K562 (cell line): ENCODE data around the gene SLC16A5. TPM values are rescaled to one million over a fixed set of nuclear protein-coding genes. Genes with fewer than 3 reads are reported as not detected.

Experiments used
- ATAC-seq: fragments of 200-7000 bp; cut with Tn5 transposase; 3 replicates; pipeline ENCODE4 v1.9.1; 2020; ENCODE audit warnings: moderate library complexity
- BruUV-seq: library from RNA; stranded (reverse); fragments of 400-500 nt; replicated peaks from 2 replicates; lab custom pipeline; 2021; lab: Mats Ljungman, UMichigan
- CTCF ChIA-PET: fragments of 300-600 bp; formaldehyde crosslinking; extraction: SDS; loops from one replicate; lab custom pipeline; 2021; ENCODE audit warnings: low intra/inter-chr PET ratio; lab: Yijun Ruan, JAX
- POLR2A ChIA-PET: fragments of 300-600, 350-650 bp; sonication (Branson Sonifier 250); formaldehyde crosslinking; extraction: SDS; loops from one replicate; lab custom pipeline; 2021; ENCODE audit warnings: antibody characterized with exemption, inconsistent platforms; lab: Yijun Ruan, JAX
- DNase-seq, 4 experiments: peaks; one replicate each; pipeline versions ENCODE4 v3.0.0 to v3.0.0-alpha.2; 2011 to 2018; ENCODE audit warnings: low spot score in 3 of 4, mixed read lengths in 3 of 4; ENCODE audit errors: extremely low read depth in 1 of 4
- FAIRE-seq: peaks from 2 replicates; lab custom pipeline; 2011; peaks lifted over from hg19 to GRCh38; lab: Jason Lieb, UNC
- H2AFZ ChIP-seq: 2 replicates; pipeline ENCODE4 v1.6.0; 2011; ENCODE audit warnings: low read depth, low read length, control low read depth, inconsistent platforms
- H3K27ac ChIP-seq: fragments of 200-600 bp; 3 replicates; pipeline ENCODE4 v1.8.0; 2011; ENCODE audit warnings: low read depth, mild to moderate bottlenecking, control low read depth, inconsistent platforms, low read length, moderate library complexity, mixed read lengths; ENCODE audit errors: extremely low read depth
- H3K27me3 ChIP-seq, 2 experiments: fragments of 300-600 bp in 1 of 2; 2 replicates in 1 of 2; 3 replicates in 1 of 2; pipeline versions ENCODE4 v1.6.0 to v1.8.0; 2011; ENCODE audit warnings: inconsistent platforms in 2 of 2, low read length in 2 of 2, mild to moderate bottlenecking in 1 of 2, mixed read lengths in 1 of 2, moderate library complexity in 1 of 2; ENCODE audit not compliant: control insufficient read depth in 2 of 2, insufficient read depth in 2 of 2
- H3K36me3 ChIP-seq: fragments of 300-600 bp; 3 replicates; pipeline ENCODE4 v1.8.0; 2011; ENCODE audit warnings: mild to moderate bottlenecking, low read length, inconsistent platforms; ENCODE audit not compliant: control insufficient read depth, insufficient read depth
- H3K4me1 ChIP-seq, 2 experiments: fragments of 200-600 bp in 1 of 2; replicated peaks in 1 of 2; 2 replicates in 1 of 2; 3 replicates in 1 of 2; pipeline versions ENCODE4 v1.5.1 to v1.8.0; 2011; ENCODE audit warnings: inconsistent platforms in 2 of 2, low read length in 2 of 2, mild to moderate bottlenecking in 1 of 2, mixed read lengths in 1 of 2, moderate library complexity in 1 of 2; ENCODE audit not compliant: control insufficient read depth in 2 of 2, insufficient read depth in 2 of 2
- H3K4me2 ChIP-seq: 2 replicates; pipeline ENCODE4 v1.6.1; 2011; ENCODE audit warnings: low read length, control low read depth, inconsistent platforms, mixed read lengths; ENCODE audit not compliant: insufficient read depth
- H3K4me3 ChIP-seq: fragments of 200-600 bp; sonication (generic), shearing (Covaris generic); 2 replicates; pipeline ENCODE4 v1.5.1; 2016; ENCODE audit warnings: control low read depth, inconsistent platforms
- H3K79me2 ChIP-seq: fragments of 200-600 bp; 3 replicates; pipeline ENCODE4 v1.8.0; 2011; ENCODE audit warnings: low read length, inconsistent platforms; ENCODE audit not compliant: control insufficient read depth, insufficient read depth
- H3K9ac ChIP-seq, 2 experiments: 2 replicates each; pipeline versions ENCODE4 v1.6.0 to v1.6.1; 2011; ENCODE audit warnings: low read depth in 2 of 2, low read length in 2 of 2, control low read depth in 1 of 2, inconsistent platforms in 1 of 2, mild to moderate bottlenecking in 1 of 2, mixed read lengths in 1 of 2; ENCODE audit not compliant: insufficient read depth in 1 of 2
- H3K9me1 ChIP-seq: one replicate; pipeline ENCODE4 v1.6.0; 2011; ENCODE audit warnings: inconsistent platforms, mild to moderate bottlenecking, low read length, moderate library complexity; ENCODE audit not compliant: control insufficient read depth, insufficient read depth
- H3K9me3 ChIP-seq: replicated peaks from 2 replicates; pipeline ENCODE4 v1.5.1; 2011; ENCODE audit warnings: low read depth, low read length, inconsistent platforms; ENCODE audit not compliant: control insufficient read depth, insufficient read depth
- H4K20me1 ChIP-seq: replicated peaks from 2 replicates; pipeline ENCODE4 v1.6.1; 2011; ENCODE audit warnings: low read length, inconsistent platforms, mixed read lengths; ENCODE audit not compliant: control insufficient read depth, insufficient read depth
- HINFP ChIP-seq: fragments of 450-650 bp; conservative IDR thresholded peaks from 2 replicates; pipeline ENCODE4 v1.6.1; 2016; ENCODE audit warnings: missing genetic modification characterization, low read depth, mild to moderate bottlenecking, control low read depth, missing compliant biosample characterization
- IRF1 ChIP-seq: sonication (generic); formaldehyde crosslinking; IDR thresholded peaks from 2 replicates; pipeline ENCODE4 v1.8.0; 2022; ENCODE audit warnings: missing genetic modification reagents, mild to moderate bottlenecking, borderline replicate concordance
- SP2 ChIP-seq: IDR thresholded peaks from 2 replicates; pipeline ENCODE4 v1.6.1; 2011; ENCODE audit warnings: mild to moderate bottlenecking, low read depth, low read length, moderate library complexity; ENCODE audit not compliant: poor library complexity, severe bottlenecking; ENCODE audit errors: extremely low read depth
- ZNF407 ChIP-seq: fragments of 450-650 bp; IDR thresholded peaks from 2 replicates; pipeline ENCODE4 v1.6.1; 2016; ENCODE audit warnings: low read depth
- ZNF507 ChIP-seq: conservative IDR thresholded peaks from 2 replicates; pipeline ENCODE4 v1.6.1; 2017; ENCODE audit warnings: missing genetic modification characterization, missing compliant biosample characterization
- ZNF668 ChIP-seq: fragments of 250-450 bp; sonication (Bioruptor Pico); IDR thresholded peaks from 2 replicates; pipeline ENCODE4 v1.8.0; 2022; ENCODE audit warnings: mild to moderate bottlenecking, inconsistent platforms
- WGBS: fragments of 100-300 bp; shearing (Covaris generic); methylation state at CpG from one replicate; pipeline ENCODE4 v1.1.6; 2016; ENCODE audit warnings: low coverage, mixed read lengths; ENCODE audit not compliant: insufficient coverage; ENCODE audit errors: missing lambda C conversion rate; 5-methylcytosine and 5-hydroxymethylcytosine counted together
- in situ Hi-C: fragments of 300-500 bp; cut with MboI; formaldehyde crosslinking; loops from 4 replicates; pipeline ENCODE4 v1.15.0; 2018; ENCODE audit warnings: inconsistent platforms, mixed read lengths
- intact Hi-C: fragments of 100-400 bp; cut with micrococcal nuclease; formaldehyde crosslinking; loops from 2 replicates; pipeline ENCODE4 v1.14.2; 2022
- polyA plus RNA-seq, 8 experiments: library from polyadenylated mRNA; depleted of rRNA in 4 of 8; stranded (reverse) in 5 of 8; unstranded in 3 of 8; fragments of >200 nt; fragmentation: Nextera tagmentation in 2 of 8; fragmentation: Illumina TruSeq in 1 of 8; extraction: Ambion mirVana in 2 of 8; extraction: Trizol in 1 of 8; gene quantifications; 2 replicates each; pipeline versions ENCODE4 v1.2.1 to v1.2.3, GENCODE V29; 2011 to 2014; ENCODE audit warnings: inconsistent platforms in 1 of 8, missing spikeins in 1 of 8
- total RNA-seq, 7 experiments: library from RNA; depleted of rRNA in 6 of 7; stranded (reverse); fragments of >200 nt in 6 of 7; fragmentation: Illumina TruSeq in 2 of 7; extraction: Trizol in 2 of 7; gene quantifications; 2 replicates each; pipeline versions ENCODE4 v1.2.1 to v1.2.3, GENCODE V29; 2011 to 2021; ENCODE audit warnings: low replicate concordance in 1 of 7

The SLC16A5 gene
- total and polyA plus RNA-seq, 9 of the 15 experiments (the other 6 are each of a cell fraction or from before 2014, with no cell fraction given) = 0.06 to 2.6 (median 0.91) TPM

GRCh38 chr17:75067856-75068255 lies 19.9 kb upstream of the SLC16A5 start:
- no peaks in the 10 kb centered on the region for H3K27me3 ChIP-seq
- BruUV-seq = no TSS peak
- POLR2A ChIA-PET = interaction anchor here (1.3 kb wide), 1 partner anchor 24 kb away, joined by 3 read pairs; no protein-coding TSS in a partner anchor
- no peak for TF ChIP-seq IRF1 (CRISPR knock-in tag)
- no peak for TF ChIP-seq ZNF407
- no peak for TF ChIP-seq ZNF668 (CRISPR knock-in tag)
- no peak for TF ChIP-seq SP2
- TF ChIP-seq ZNF507 (tag) = no peak
- TF ChIP-seq HINFP (tag) = no peak

More at GRCh38 chr17:75067856-75068255, 19.9 kb upstream of the SLC16A5 start:
- Histone ChIP-seq H3K4me2 (no peak overlapping the region), H3K36me3 (peaks cover 25% of the 10 kb centered on the region; the same call in 2 of the 3 replicates), H2AFZ (no peak overlapping the region), H3K9ac (peak overlapping the region in 1 of 2 experiments; percentile 36; a peak in 1 of 4 replicates), H3K4me1 (peaks cover 14 to 15% of the 10 kb centered on the region in 2 experiments; a peak in 4 of 5 replicates), H3K27ac (no peak overlapping the region), H3K9me3 (no peaks in the 10 kb centered on the region), H3K9me1 (no peaks in the 10 kb centered on the region), H3K79me2 (no peaks in the 10 kb centered on the region), H3K4me3 (no peak overlapping the region), H4K20me1 (0 out of 2 replicates have a peak, but pooled peaks cover 3% of the 10 kb centered on the region)
- DNase-seq (no peak), FAIRE-seq (no peak), ATAC-seq (no peak)
- 71% methylated on average over 3 of the region's 4 CpGs for WGBS
- intact Hi-C loops = no loop called here
- in situ Hi-C loops = no loop called here
- CTCF ChIA-PET = no interaction called here
